K562 (cell line): Measurements from ENCODE around the gene CCDC47. TPM values are rescaled to one million over a fixed set of nuclear protein-coding genes. Genes with fewer than 3 reads are reported as not detected.

ENCODE experiments used
- BCOR ChIP-seq: fragments of 450-650 bp; IDR thresholded peaks from 2 replicates; pipeline ENCODE4 v1.6.1; 2016
- HLTF ChIP-seq: fragments of 450-650 bp; IDR thresholded peaks from 2 replicates; pipeline ENCODE4 v1.6.1; 2016
- KAT7 ChIP-seq: sonication (generic); formaldehyde crosslinking; IDR thresholded peaks from 2 replicates; pipeline ENCODE4 v1.8.0; 2022; ENCODE audit warnings: missing genetic modification reagents, mild to moderate bottlenecking, borderline replicate concordance
- KDM5B ChIP-seq: fragments of 200-600 bp; sonication (generic); IDR thresholded peaks from 2 replicates; pipeline ENCODE4 v1.6.1; 2012; ENCODE audit warnings: low read depth, mild to moderate bottlenecking, moderate library complexity, low read length, control low read depth, inconsistent platforms; ENCODE audit not compliant: insufficient replicate concordance
- MCM3 ChIP-seq: fragments of 450-650 bp; IDR thresholded peaks from 2 replicates; pipeline ENCODE4 v1.6.1; 2016
- NFXL1 ChIP-seq: fragments of 450-650 bp; formaldehyde crosslinking; IDR thresholded peaks from 2 replicates; pipeline ENCODE4 v1.4.0; 2021; ENCODE audit warnings: mild to moderate bottlenecking
- NR2C1 ChIP-seq, 2 experiments: fragments of 450-650 bp; IDR thresholded peaks; 2 replicates each; pipeline ENCODE4 v1.6.1; 2017; ENCODE audit warnings: mild to moderate bottlenecking in 2 of 2, antibody characterized with exemption in 1 of 2, inconsistent platforms in 1 of 2, missing compliant biosample characterization in 1 of 2, missing genetic modification characterization in 1 of 2
- POLR3A ChIP-seq: IDR thresholded peaks from 2 replicates; pipeline ENCODE4 v1.6.1; 2011; ENCODE audit warnings: borderline replicate concordance, mild to moderate bottlenecking, moderate library complexity; ENCODE audit not compliant: insufficient read length, insufficient read depth; ENCODE audit errors: extremely low read depth
- PTBP1 ChIP-seq: fragments of 200-400 bp; formaldehyde crosslinking; IDR thresholded peaks from 2 replicates; pipeline ENCODE4 v1.6.1; 2017; ENCODE audit warnings: low read depth, low read length
- SMARCB1 ChIP-seq: IDR thresholded peaks from 2 replicates; pipeline ENCODE4 v1.6.1; 2011; ENCODE audit warnings: improper control_type of control experiment, low read depth; ENCODE audit not compliant: insufficient read length
- TGIF2 ChIP-seq: sonication (generic); formaldehyde crosslinking; IDR thresholded peaks from 2 replicates; pipeline ENCODE4 v1.8.1; 2022; ENCODE audit warnings: mild to moderate bottlenecking, missing genetic modification reagents, moderate library complexity
- ZFP36 ChIP-seq: fragments of 150-350 bp; IDR thresholded peaks from 2 replicates; pipeline ENCODE4 v1.6.1; 2018; ENCODE audit warnings: low read length, low read depth; ENCODE audit not compliant: partially characterized antibody
- ZNF175 ChIP-seq: fragments of 200-800 bp; sonication (Bioruptor generic); IDR thresholded peaks from 2 replicates; pipeline ENCODE4 v1.6.1; 2016; ENCODE audit warnings: low read depth, mild to moderate bottlenecking, missing genetic modification characterization, missing compliant biosample characterization
- ZNF197 ChIP-seq: fragments of 200-800 bp; sonication (Bioruptor generic); IDR thresholded peaks from 2 replicates; pipeline ENCODE4 v1.6.1; 2016; ENCODE audit warnings: low read depth, missing genetic modification characterization, missing compliant biosample characterization
- ZNF253 ChIP-seq: fragments of 250-450 bp; sonication (Bioruptor Pico); conservative IDR thresholded peaks from 2 replicates; pipeline ENCODE4 v1.6.1; 2021; ENCODE audit warnings: mild to moderate bottlenecking
- ZNF695 ChIP-seq: fragments of 450-650 bp; formaldehyde crosslinking; IDR thresholded peaks from 2 replicates; pipeline ENCODE4 v1.4.0; 2020; ENCODE audit warnings: mild to moderate bottlenecking, moderate library complexity
- ZNF785 ChIP-seq: fragments of 250-450 bp; sonication (Bioruptor Pico); IDR thresholded peaks from 2 replicates; pipeline ENCODE4 v1.4.0; 2020; ENCODE audit warnings: mild to moderate bottlenecking
- polyA plus RNA-seq, 8 experiments: library from polyadenylated mRNA; depleted of rRNA in 4 of 8; stranded (reverse) in 5 of 8; unstranded in 3 of 8; fragments of >200 nt; fragmentation: Nextera tagmentation in 2 of 8; fragmentation: Illumina TruSeq in 1 of 8; extraction: Ambion mirVana in 2 of 8; extraction: Trizol in 1 of 8; gene quantifications; 2 replicates each; pipeline versions ENCODE4 v1.2.1 to v1.2.3, GENCODE V29; 2011 to 2014; ENCODE audit warnings: inconsistent platforms in 1 of 8, missing spikeins in 1 of 8
- total RNA-seq, 7 experiments: library from RNA; depleted of rRNA in 6 of 7; stranded (reverse); fragments of >200 nt in 6 of 7; fragmentation: Illumina TruSeq in 2 of 7; extraction: Trizol in 2 of 7; gene quantifications; 2 replicates each; pipeline versions ENCODE4 v1.2.1 to v1.2.3, GENCODE V29; 2011 to 2021; ENCODE audit warnings: low replicate concordance in 1 of 7
- TF ChIP-seq, protein P1 (sequence below), 2 experiments: IDR thresholded peaks; 2 replicates each; pipeline ENCODE4 v1.6.1; 2012; ENCODE audit warnings: improper control_type of control experiment in 2 of 2, low read depth in 2 of 2, low read length in 2 of 2, borderline replicate concordance in 1 of 2
- TF ChIP-seq, protein P2 (sequence below): fragments of 450-650 bp; IDR thresholded peaks from 2 replicates; pipeline ENCODE4 v1.6.1; 2016; ENCODE audit warnings: antibody characterized with exemption
- TF ChIP-seq, protein P3 (sequence below): fragments of 250-450 bp; sonication (Bioruptor Pico); IDR thresholded peaks from 2 replicates; pipeline ENCODE4 v1.8.0; 2021; ENCODE audit warnings: moderate library complexity, mild to moderate bottlenecking, inconsistent platforms
- TF ChIP-seq, protein P4 (sequence below): sonication (generic); IDR thresholded peaks from 2 replicates; pipeline ENCODE4 v1.6.1; 2016
- TF ChIP-seq, protein P5 (sequence below): fragments of 200-800 bp; sonication (Bioruptor generic); IDR thresholded peaks from 2 replicates; pipeline ENCODE4 v1.6.1; 2017; ENCODE audit warnings: missing genetic modification characterization, missing compliant biosample characterization

The CCDC47 gene
- total and polyA plus RNA-seq, 9 of the 15 experiments (the other 6 are each of a cell fraction or from before 2014, with no cell fraction given), result 15.5 to 162 (median 122) TPM

DNA sequence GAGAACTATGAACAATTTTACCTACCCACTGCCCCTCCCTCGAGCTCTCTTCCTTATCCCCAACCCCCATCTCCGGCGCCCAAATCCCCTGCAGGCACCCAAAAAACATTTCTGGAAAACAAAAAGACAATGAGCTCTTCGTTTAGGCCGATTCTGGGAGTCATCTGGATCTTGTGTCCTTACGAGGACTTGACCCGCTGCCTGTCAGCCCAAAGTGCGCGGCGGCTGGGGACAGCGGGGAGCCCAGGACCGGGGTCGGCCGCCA is 32.3 kb downstream of the CCDC47 start (continued):
- TF ChIP-seq, protein P1, sequence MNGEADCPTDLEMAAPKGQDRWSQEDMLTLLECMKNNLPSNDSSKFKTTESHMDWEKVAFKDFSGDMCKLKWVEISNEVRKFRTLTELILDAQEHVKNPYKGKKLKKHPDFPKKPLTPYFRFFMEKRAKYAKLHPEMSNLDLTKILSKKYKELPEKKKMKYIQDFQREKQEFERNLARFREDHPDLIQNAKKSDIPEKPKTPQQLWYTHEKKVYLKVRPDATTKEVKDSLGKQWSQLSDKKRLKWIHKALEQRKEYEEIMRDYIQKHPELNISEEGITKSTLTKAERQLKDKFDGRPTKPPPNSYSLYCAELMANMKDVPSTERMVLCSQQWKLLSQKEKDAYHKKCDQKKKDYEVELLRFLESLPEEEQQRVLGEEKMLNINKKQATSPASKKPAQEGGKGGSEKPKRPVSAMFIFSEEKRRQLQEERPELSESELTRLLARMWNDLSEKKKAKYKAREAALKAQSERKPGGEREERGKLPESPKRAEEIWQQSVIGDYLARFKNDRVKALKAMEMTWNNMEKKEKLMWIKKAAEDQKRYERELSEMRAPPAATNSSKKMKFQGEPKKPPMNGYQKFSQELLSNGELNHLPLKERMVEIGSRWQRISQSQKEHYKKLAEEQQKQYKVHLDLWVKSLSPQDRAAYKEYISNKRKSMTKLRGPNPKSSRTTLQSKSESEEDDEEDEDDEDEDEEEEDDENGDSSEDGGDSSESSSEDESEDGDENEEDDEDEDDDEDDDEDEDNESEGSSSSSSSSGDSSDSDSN (IDR thresholded peaks at IDR 0.05; ENCODE audit: borderline replicate concordance in 1 of 2, low read depth in 2 of 2, low read length in 2 of 2), result 0 out of 4 replicates have a peak, but pooled peaks of 1 of the 2 experiments have one; percentile 18
- TF ChIP-seq, protein P2, sequence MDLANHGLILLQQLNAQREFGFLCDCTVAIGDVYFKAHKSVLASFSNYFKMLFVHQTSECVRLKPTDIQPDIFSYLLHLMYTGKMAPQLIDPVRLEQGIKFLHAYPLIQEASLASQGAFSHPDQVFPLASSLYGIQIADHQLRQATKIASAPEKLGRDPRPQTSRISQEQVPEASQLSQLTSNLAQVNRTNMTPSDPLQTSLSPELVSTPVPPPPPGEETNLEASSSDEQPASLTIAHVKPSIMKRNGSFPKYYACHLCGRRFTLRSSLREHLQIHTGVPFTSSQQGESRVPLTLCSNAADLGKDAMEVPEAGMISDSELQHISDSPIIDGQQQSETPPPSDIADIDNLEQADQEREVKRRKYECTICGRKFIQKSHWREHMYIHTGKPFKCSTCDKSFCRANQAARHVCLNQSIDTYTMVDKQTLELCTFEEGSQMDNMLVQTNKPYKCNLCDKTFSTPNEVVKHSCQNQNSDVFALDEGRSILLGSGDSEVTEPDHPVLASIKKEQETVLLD, result no peak
- TF ChIP-seq ZNF253 (no peak), ZNF197 (peak; percentile 34; the same call in 1 of the 2 replicates), NR2C1 (IDR thresholded peaks at IDR 0.05) (0 out of 2 replicates have a peak, but pooled peaks have one; percentile 7), NR2C1 (tag; IDR thresholded peaks at IDR 0.05) (no peak), SMARCB1 (no peak), TGIF2 (CRISPR knock-in tag) (no peak), ZNF695 (CRISPR knock-in tag) (no peak), ZNF785 (CRISPR knock-in tag) (no peak), POLR3A (no peak), ZNF175 (CRISPR knock-in tag) (0 out of 2 replicates have a peak, but pooled peaks have one; percentile 20), NFXL1 (CRISPR knock-in tag) (no peak), HLTF (no peak), KAT7 (CRISPR knock-in tag) (0 out of 2 replicates have a peak, but pooled peaks have one; percentile 13), BCOR (no peak), PTBP1 (no peak), MCM3 (no peak), KDM5B (peak; percentile 4), ZFP36 (no peak)
- TF ChIP-seq, protein P3, sequence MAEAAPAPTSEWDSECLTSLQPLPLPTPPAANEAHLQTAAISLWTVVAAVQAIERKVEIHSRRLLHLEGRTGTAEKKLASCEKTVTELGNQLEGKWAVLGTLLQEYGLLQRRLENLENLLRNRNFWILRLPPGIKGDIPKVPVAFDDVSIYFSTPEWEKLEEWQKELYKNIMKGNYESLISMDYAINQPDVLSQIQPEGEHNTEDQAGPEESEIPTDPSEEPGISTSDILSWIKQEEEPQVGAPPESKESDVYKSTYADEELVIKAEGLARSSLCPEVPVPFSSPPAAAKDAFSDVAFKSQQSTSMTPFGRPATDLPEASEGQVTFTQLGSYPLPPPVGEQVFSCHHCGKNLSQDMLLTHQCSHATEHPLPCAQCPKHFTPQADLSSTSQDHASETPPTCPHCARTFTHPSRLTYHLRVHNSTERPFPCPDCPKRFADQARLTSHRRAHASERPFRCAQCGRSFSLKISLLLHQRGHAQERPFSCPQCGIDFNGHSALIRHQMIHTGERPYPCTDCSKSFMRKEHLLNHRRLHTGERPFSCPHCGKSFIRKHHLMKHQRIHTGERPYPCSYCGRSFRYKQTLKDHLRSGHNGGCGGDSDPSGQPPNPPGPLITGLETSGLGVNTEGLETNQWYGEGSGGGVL, result no peak
- TF ChIP-seq, protein P4, sequence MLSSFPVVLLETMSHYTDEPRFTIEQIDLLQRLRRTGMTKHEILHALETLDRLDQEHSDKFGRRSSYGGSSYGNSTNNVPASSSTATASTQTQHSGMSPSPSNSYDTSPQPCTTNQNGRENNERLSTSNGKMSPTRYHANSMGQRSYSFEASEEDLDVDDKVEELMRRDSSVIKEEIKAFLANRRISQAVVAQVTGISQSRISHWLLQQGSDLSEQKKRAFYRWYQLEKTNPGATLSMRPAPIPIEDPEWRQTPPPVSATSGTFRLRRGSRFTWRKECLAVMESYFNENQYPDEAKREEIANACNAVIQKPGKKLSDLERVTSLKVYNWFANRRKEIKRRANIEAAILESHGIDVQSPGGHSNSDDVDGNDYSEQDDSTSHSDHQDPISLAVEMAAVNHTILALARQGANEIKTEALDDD, result peak; percentile 24; the same call in 1 of the 2 replicates
- TF ChIP-seq, protein P5, sequence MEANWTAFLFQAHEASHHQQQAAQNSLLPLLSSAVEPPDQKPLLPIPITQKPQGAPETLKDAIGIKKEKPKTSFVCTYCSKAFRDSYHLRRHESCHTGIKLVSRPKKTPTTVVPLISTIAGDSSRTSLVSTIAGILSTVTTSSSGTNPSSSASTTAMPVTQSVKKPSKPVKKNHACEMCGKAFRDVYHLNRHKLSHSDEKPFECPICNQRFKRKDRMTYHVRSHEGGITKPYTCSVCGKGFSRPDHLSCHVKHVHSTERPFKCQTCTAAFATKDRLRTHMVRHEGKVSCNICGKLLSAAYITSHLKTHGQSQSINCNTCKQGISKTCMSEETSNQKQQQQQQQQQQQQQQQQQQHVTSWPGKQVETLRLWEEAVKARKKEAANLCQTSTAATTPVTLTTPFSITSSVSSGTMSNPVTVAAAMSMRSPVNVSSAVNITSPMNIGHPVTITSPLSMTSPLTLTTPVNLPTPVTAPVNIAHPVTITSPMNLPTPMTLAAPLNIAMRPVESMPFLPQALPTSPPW (CRISPR knock-in tag), result peak; percentile 66
